PC-9 (cell line): ENCODE measurements around the gene SLC9A4. TPM values are rescaled to one million over a fixed set of nuclear protein-coding genes. Genes with fewer than 3 reads are reported as not detected.

Experiments
- BruUV-seq: library from RNA; stranded (reverse); fragments of 400-500 nt; replicated peaks from 2 replicates; lab custom pipeline; 2021; lab: Mats Ljungman, UMichigan
- CTCF ChIA-PET: fragments of 300-600 bp; sonication (Branson Sonifier 250); formaldehyde crosslinking; loops from one replicate; lab custom pipeline; 2022; ENCODE audit warnings: antibody characterized with exemption; lab: Charles Lee
- POLR2A ChIA-PET: fragments of 300-600 bp; sonication (Branson Sonifier 250); formaldehyde crosslinking; loops from one replicate; lab custom pipeline; 2022; ENCODE audit warnings: antibody characterized with exemption; ENCODE audit not compliant: unreplicated experiment; lab: Charles Lee
- DNase-seq, 2 experiments: peaks; one replicate each; pipeline versions ENCODE4 v3.0.0 to v3.0.0-alpha.2; 2015 to 2022; ENCODE audit warnings: mixed read lengths in 1 of 2
- H2AFZ ChIP-seq: fragments of 200-600 bp; sonication (generic); 2 replicates; pipeline ENCODE4 v1.8.1; 2017; ENCODE audit warnings: antibody characterized with exemption
- H3F3A ChIP-seq: fragments of 200-600 bp; sonication (generic); 2 replicates; pipeline ENCODE4 v1.8.1; 2017; ENCODE audit warnings: antibody characterized with exemption, mild to moderate bottlenecking, low read depth; ENCODE audit not compliant: insufficient read depth
- H3K27ac ChIP-seq: fragments of 200-600 bp; sonication (generic); 2 replicates; pipeline ENCODE4 v1.6.1; 2016; ENCODE audit warnings: mixed run types
- H3K27me3 ChIP-seq: fragments of 200-600 bp; sonication (generic); 2 replicates; pipeline ENCODE4 v1.6.1; 2016; ENCODE audit warnings: low read depth, mixed run types; ENCODE audit not compliant: insufficient read depth
- H3K36me3 ChIP-seq: fragments of 200-600 bp; sonication (generic); 2 replicates; pipeline ENCODE4 v1.6.1; 2016; ENCODE audit warnings: low read depth, mixed run types
- H3K4me1 ChIP-seq: fragments of 200-600 bp; sonication (generic); replicated peaks from 2 replicates; pipeline ENCODE4 v1.6.1; 2016; ENCODE audit warnings: mixed run types; ENCODE audit not compliant: insufficient read depth
- H3K4me2 ChIP-seq: fragments of 200-600 bp; sonication (generic); 2 replicates; pipeline ENCODE4 v1.6.1; 2017; ENCODE audit warnings: mixed run types
- H3K4me3 ChIP-seq: fragments of 200-600 bp; sonication (generic); 2 replicates; pipeline ENCODE4 v1.6.1; 2016; ENCODE audit warnings: mixed run types
- H3K79me2 ChIP-seq: fragments of 200-600 bp; sonication (generic); 2 replicates; pipeline ENCODE4 v1.6.1; 2017; ENCODE audit warnings: low read depth, mixed run types
- H3K9me2 ChIP-seq: fragments of 200-600 bp; sonication (generic); 2 replicates; pipeline ENCODE4 v1.8.1; 2017; ENCODE audit warnings: mild to moderate bottlenecking; ENCODE audit not compliant: insufficient read depth
- H3K9me3 ChIP-seq: fragments of 200-600 bp; sonication (generic); 2 replicates; pipeline ENCODE4 v1.8.1; 2016; ENCODE audit warnings: low read depth; ENCODE audit not compliant: insufficient read depth
- H4K20me1 ChIP-seq: fragments of 200-600 bp; sonication (generic); 2 replicates; pipeline ENCODE4 v1.8.1; 2017; ENCODE audit not compliant: insufficient read depth
- CTCF ChIP-seq: fragments of 200-600 bp; sonication (generic); conservative IDR thresholded peaks from 2 replicates; pipeline ENCODE4 v1.6.1; 2017; ENCODE audit warnings: mixed run types, antibody characterized with exemption, mild to moderate bottlenecking, moderate library complexity
- EZH2 ChIP-seq: fragments of 200-600 bp; sonication (generic); IDR thresholded peaks from 2 replicates; pipeline ENCODE4 v1.8.0; 2017; ENCODE audit warnings: antibody characterized with exemption, low read depth
- intact Hi-C: fragments of 100-400 bp; cut with micrococcal nuclease; formaldehyde crosslinking; loops from one replicate; pipeline ENCODE4 v1.10.0; 2022; ENCODE audit not compliant: unreplicated experiment
- total RNA-seq: library from RNA; stranded (reverse); gene quantifications from 2 replicates; pipeline ENCODE4 v1.2.3, GENCODE V29; 2021

SLC9A4 gene
- total RNA-seq, 1 experiment from 2014 or later: 0.85 TPM

- Histone ChIP-seq H3K27ac (no peak overlapping the region), H3K9me3 (no peaks in the 10 kb centered on the region), H3K4me1 (peaks cover 40% of the 10 kb centered on the region), H2AFZ (no peak overlapping the region), H3F3A (peaks cover 25% of the 10 kb centered on the region), H3K4me2 (no peak overlapping the region), H3K36me3 (no peaks in the 10 kb centered on the region; the same call in 1 of the 2 replicates), H3K27me3 (no peaks in the 10 kb centered on the region), H3K79me2 (no peaks in the 10 kb centered on the region), H3K9me2 (no peaks in the 10 kb centered on the region), H3K4me3 (no peak overlapping the region), H4K20me1 (no peaks in the 10 kb centered on the region)
- intact Hi-C loops: no loop called here
- no peak for TF ChIP-seq EZH2
- no peak for TF ChIP-seq CTCF
- DNase-seq: no peak
- ChIA-PET POLR2A (no interaction called here), CTCF (no interaction called here)
- BruUV-seq: no TSS peak
Measured at GRCh38 chr2:102518170-102518569, 45.1 kb downstream of the SLC9A4 start.

- ChIA-PET POLR2A (no interaction called here), CTCF (no interaction called here)
- H3F3A ChIP-seq: 0 out of 2 replicates have a peak, but pooled peaks cover 10% of the 10 kb centered on the region
- H2AFZ ChIP-seq: no peak overlapping the region
- no peak overlapping the region for H3K27ac ChIP-seq
- H3K9me3 ChIP-seq: no peaks in the 10 kb centered on the region
- no peaks in the 10 kb centered on the region for H3K9me2 ChIP-seq
- intact Hi-C loops: loop anchor here (5.0 kb wide), 1 partner anchor 182 kb away; no protein-coding TSS in a partner anchor
- H3K79me2 ChIP-seq: no peaks in the 10 kb centered on the region
- no peak for DNase-seq
- peaks cover 22% of the 10 kb centered on the region for H3K4me1 ChIP-seq
- no peaks in the 10 kb centered on the region for H3K27me3 ChIP-seq
- H4K20me1 ChIP-seq: no peaks in the 10 kb centered on the region
- no peak overlapping the region for H3K4me2 ChIP-seq
- TF ChIP-seq EZH2: no peak
- TF ChIP-seq CTCF: peak; percentile 63
- no peaks in the 10 kb centered on the region; the same call in 1 of the 2 replicates for H3K36me3 ChIP-seq
- no peak overlapping the region for H3K4me3 ChIP-seq
- no TSS peak for BruUV-seq
Measured at GRCh38 chr2:102520009-102520408, 47.0 kb downstream of the SLC9A4 start.

- intact Hi-C loops: loop anchor here (5.0 kb wide), 1 partner anchor 182 kb away; no protein-coding TSS in a partner anchor
- POLR2A ChIA-PET: interaction anchor here (0.6 to 0.8 kb wide), 2 partner anchors 20 to 67 kb away, joined by 8 to 10 read pairs; no protein-coding TSS in a partner anchor
- TF ChIP-seq CTCF (no peak), EZH2 (no peak)
- H3F3A ChIP-seq: 0 out of 2 replicates have a peak, but pooled peaks cover 10% of the 10 kb centered on the region
- no peak overlapping the region for H3K4me3 ChIP-seq
- no peaks in the 10 kb centered on the region; the same call in 1 of the 2 replicates for H3K36me3 ChIP-seq
- H3K4me1 ChIP-seq: peaks cover 14% of the 10 kb centered on the region
- H4K20me1 ChIP-seq: no peaks in the 10 kb centered on the region
- H3K27me3 ChIP-seq: no peaks in the 10 kb centered on the region
- no peak overlapping the region for H3K27ac ChIP-seq
- BruUV-seq: no TSS peak
- H3K9me2 ChIP-seq: no peaks in the 10 kb centered on the region
- CTCF ChIA-PET: no interaction called here
- H3K4me2 ChIP-seq: 0 out of 2 replicates have a peak overlapping the region, but pooled peaks have one; percentile 0
- H3K79me2 ChIP-seq: no peaks in the 10 kb centered on the region
- no peaks in the 10 kb centered on the region for H3K9me3 ChIP-seq
- H2AFZ ChIP-seq: no peak overlapping the region
- DNase-seq: peak in 1 of 2 experiments; percentile 56
Measured at GRCh38 chr2:102520801-102521200, 47.8 kb downstream of the SLC9A4 start.
